ENCODE results near the gene CNIH2.
"Not testable (repeated sequence)": the region's sequence is repeated elsewhere in the genome, so short reads cannot be mapped to it uniquely, and the experiment has no call there.

CNIH2 gene

DNA sequence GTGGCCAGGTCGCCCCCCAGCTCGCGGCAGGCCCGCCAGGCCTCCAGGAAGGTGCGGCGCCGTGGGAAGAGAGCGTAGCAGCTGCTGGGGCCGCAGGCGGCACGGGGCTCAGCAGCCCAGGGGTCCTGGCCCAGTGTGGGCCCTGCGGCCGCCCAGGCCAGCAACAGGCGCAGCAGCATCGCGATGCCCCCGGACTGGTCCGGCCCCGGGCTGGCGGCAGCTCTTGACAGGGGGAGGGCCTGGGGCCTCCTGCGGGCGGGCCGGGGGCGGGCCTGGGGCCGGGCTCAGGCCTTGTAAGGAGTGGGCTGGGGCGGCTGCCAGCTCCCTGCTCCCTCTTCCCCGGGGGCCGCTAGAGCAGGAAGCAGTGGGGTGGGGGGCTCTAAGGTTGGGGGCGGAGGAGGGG is 38.9 kb downstream of the CNIH2 start, which contains the start of gene CD248:
Gene CD248, minus strand, starts transcription at position 196 of the 403 bp plus-strand sequence. Its CDS starts 17 bp downstream, at position 179.
- DNase-seq: peak; percentile 12

DNA sequence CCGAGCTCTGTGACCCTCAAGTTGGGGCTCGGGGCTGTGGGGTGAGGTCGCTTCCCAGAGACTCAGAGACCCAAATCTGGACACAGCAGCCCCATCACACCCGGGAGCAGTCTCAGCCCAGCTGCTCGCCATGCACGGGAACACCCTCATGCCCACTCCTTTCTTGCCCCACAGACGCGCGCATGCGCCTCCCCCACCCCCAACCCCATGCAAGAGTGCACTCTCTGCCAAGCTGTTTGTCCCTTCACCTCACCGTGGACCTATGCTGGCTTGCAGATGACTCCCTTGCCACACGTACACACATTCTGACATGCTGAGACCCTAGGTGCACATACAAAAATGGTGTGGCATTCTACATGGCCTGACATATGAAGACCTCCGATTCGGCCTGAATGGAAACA is 39.3 kb downstream of the CNIH2 start:
- DNase-seq: peak; percentile 41

DNA sequence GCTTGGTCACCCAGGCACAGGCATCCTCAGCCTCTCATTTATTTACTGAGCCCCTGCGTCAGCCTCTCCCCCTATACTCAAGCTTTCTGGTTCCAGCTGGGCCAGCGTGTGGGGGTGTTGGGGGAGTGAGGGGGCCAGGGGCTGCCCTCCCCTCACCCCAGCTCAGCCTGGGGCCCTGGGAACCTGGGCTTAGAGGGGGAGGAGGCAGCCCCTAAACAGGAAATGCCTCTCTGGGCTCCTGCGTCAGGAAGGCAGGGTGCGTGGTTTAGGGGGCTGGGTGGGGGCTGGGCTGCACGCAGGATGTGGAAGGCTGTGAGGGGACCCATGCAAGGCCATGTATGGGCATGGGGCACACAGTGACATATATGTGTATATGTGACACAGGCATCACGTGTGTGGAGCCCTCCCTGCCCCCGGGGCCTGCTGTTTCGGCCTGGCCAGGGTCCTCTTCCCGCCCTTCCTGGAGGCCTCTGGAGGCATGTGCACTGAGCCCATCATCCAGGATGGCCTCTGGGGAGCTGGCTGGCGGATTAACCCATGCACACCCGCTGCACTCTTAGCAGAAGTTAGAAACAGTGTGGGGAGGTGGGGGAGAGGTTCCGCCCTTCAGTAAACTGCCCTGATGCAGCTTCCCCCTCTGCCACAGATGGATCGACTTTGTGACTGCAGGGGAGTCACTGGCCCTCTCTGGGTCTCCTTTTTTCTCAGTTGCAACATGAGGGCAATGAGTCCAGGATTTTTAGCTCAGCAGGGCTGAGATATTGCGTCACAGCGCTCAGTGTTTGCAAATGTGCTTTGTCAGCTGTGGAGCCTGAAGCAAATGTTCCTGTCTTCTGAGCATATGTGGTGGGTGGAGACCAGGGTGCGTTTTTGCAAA is 40.0 kb downstream of the CNIH2 start:
- DNase-seq: peak; percentile 71

DNA sequence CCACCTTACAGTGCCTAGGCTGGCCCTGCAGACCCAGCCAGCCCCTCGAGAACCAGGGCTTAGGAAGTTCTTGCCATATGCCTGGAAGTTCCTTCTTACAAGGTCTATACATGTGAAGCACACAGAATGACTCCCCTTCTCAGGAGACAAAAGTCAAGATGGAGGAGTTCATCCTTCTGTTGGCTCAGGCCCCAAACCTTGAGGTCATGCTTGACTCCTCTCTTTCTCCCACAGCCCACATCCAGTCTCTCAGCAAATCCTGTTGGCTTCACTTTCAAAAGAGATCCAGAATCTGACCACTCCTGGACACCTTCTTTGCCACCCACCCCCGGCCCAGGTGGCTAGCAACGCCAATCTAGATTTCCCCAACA is 40.6 kb downstream of the CNIH2 start:
- no peak for DNase-seq

DNA sequence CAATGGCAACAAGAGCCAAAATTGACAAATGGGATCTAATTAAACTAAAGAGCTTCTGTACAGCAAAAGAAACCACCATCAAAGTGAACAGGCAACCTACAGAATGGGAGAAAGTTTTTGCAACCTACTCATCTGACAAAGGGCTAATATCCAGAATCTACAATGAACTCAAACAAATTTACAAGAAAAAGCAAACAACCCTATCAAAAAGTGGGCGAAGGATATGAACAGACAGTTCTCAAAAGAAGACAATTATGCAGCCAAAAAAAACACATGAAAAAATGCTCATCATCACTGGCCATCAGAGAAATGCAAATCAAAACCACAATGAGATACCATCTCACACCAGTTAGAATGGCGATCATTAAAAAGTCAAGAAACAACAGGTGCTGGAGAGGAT is 42.3 kb downstream of the CNIH2 start:
- not testable (repeated sequence) for DNase-seq

DNA sequence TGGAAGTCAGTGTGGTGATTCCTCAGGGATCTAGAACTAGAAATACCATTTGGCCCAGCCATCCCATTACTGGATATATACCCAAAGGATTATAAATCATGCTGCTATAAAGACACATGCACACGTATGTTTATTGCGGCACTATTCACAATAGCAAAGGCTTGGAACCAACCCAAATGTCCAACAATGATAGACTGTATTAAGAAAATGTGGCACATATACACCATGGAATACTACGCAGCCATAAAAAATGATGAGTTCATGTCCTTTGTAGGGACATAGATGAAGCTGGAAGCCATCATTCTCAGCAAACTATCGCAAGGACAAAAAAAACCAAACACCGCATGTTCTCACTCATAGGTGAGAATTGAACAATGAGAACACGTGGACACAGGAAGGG is 42.8 kb downstream of the CNIH2 start:
- DNase-seq: not testable (repeated sequence)

DNA sequence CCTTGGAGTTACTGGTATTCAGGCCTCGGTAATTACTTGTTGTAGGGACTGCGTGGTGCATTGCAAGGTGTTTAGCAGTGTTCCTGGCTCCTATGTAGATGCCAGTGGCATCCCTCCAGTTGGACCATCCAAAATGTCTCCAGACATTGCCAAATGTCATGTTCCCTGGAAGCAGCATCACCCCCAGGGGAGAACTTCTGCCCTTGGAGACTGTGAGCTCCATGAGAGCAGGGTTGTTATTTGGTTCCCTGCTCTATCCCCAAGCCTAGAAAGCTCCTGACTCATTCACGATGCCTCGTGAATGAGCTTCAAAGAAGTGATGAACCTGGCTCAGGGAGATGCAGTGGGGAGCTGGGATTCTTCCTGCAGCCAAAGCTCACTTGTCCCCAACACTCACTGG is 43.6 kb downstream of the CNIH2 start:
- no peak for DNase-seq

DNA sequence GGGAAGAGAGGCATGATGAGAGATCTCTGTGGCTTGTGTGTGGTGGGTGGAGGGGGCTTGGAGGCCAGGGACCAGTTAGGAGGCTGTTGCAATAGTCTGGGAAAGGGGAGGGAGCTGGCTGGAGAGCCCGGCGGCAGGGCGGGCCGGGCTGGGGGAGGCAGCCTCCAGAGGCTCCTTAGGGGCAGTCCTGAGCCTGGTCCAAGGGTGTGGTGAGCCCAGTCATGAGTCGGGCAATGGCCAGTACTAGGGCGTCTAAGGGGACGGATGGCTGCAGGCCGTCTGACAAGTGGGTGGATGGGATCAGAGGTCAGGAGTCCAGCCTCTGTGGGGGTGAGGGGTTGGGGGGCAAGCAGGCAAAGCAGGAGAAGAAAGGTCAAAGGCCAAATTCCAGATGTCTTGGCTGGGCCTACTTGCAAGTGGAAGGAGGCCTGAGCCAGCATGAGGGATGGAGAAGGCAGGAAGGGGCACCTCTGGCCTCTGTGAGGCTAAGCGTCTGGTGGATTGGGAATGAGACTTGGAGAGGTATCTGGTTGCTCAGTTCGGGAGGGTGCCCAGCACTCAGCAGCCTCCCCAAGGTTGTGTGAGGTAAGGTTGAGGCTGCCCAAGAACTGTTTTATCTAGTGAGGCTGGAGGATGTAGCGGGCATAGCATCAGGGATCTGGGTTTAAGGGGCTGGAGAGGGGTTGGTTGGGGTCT is 44.9 kb downstream of the CNIH2 start:
- DNase-seq: no peak

DNA sequence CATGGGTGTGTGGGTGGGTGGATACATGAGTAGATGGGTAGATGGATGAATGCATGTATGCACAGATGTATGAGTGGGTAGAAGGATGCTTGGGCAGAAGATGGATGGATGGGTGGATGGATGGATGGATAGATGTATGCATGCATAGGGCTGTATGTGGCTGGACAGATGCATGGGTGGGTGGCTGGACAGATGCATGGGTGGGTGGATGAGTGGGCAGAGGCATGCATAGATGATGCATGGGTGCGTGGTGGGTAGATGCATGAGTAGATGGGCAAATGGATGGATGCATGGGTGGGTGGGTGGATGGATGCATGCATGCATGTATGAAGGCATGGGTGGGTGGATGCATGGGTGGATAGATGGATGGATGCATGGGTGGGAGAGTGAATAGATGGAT is 45.7 kb downstream of the CNIH2 start:
- DNase-seq: no peak

DNA sequence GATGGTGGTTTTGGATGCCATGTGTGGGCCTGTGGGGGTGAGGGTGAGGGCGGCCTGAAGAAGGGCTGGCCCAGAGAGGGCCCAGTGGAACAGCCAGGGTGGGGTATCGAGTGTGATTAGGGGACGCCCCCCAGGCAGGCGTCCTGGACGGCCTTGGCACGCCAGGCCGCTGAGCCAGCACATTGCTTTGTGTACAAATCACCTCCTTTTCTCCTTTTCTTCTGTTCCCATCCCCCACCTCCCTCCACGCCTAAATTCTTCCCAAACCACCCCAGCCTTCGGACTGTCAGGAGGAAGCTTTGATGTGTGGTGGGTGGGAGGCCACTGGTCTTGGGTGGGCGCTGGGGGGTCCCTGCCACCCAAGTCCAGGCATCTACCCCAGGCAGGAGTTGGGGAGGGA is 46.7 kb downstream of the CNIH2 start:
- no peak for DNase-seq

DNA sequence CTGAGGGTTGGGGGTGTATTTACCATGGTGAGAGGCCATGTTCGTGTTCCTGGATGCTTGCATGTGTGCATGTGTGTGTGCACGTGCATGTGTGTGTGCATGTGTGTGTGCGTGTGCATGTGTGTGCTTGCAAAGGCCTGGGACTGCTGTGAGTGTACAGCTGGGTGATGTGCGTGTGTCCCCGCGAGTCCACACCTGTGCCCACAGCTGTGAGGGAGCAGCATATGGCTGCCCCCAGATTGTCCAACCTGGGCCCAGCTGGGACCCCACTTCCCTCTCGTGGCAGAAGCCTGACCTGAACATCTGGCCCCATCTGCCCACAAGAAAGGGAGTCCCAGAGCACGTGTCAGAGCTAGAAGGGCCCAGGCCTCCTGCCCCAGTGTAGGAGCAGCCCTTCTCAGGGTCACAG is 47.3 kb downstream of the CNIH2 start:
- no peak for DNase-seq

DNA sequence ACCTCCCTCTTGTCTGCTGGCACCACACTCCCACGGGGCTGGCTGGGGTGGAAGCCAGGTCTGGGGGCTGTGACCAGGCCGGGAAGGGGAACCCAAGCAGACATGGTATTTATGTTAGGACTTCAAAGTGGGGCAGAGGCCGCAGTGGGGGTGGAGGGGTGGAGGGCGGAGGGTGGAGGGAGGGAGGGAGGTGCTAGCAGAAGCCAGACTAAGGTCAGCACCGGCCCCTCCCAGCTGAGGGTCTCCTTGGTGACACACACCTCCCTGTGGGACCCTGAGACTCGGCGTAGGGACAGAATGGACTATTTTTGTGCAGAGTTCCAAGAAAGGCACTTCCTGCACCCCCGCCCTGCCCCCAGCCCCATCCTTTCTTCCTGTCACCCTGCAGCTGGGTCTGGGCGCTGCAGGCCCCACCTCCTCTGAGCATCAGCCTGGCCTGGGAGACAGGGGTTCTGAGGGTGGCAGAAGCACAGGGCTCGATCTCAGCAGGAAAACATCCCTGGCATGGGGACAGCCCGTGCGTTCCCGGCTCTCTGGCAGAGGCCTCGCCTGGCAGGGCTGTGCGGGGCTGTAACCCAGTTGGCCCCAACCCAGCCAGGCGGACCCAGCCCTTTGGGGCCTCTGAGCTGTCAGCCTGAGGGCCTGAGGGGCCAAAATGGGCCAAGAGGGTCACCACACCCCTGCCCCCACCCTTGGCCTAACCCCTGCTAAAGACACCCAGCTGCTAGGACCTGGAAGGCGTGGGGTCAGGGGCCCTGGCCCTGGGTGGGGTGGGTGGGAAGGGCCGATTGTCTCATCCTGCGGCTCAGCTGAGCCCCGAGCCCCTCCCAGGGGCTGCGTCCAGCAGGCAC is 48.5 kb downstream of the CNIH2 start:
- DNase-seq: peak; percentile 37

DNA sequence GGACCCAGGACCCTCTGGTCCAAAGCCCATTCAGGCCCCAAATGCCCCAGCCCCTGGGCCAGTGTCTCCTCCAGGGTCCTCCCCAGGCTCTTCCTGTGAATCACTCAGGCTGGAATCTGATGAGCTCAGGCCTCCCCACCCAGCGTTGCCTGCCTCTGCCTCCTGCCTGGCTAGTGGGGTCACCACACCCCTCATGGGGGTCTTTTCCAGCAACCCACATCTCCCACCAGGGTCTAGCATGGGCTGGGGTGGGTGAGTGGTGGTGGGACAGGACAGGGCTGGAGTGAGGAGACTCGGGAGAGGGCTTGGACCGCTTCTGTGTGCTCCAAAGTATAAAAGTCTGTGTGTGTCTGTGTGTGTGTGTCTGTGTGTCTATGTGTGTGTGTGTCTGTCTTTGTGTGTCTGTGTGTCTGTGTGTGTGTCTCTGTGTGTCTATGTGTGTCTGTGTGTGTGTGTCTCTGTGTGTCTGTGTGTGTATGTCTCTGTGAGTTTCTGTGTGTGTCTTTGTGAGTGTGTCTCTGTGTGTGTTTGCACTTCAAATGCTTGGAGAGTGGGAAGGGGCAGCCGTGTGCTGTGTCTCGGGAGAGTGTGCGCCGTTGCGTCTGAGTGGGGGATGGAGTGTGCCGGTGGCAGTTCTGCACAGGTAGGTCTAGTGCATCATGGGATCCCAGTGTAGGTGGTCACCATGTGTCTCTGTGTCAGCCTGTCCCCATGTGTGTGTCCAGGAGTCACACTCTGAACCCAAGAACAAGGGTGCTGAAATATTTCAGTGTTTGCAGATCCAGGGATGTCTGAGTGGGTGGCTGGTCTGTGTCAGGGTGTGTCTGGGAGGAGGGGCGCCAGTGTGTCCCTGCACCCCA is 49.4 kb downstream of the CNIH2 start:
- no peak for DNase-seq

DNA sequence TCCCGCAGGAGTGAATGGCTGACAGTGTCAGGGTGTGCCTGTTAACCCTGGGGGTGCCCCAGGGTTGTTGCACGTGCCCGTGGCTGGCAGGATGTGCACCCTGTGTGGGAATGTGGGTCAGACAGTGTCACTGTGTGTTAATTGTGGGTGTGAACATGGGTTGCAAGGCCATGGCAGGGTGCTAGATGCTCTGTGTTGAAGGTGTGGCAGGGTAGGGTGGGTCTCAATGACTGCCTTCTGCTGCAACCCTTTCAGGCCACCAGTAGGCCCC is 50.0 kb downstream of the CNIH2 start:
- DNase-seq: peak; percentile 69

DNA sequence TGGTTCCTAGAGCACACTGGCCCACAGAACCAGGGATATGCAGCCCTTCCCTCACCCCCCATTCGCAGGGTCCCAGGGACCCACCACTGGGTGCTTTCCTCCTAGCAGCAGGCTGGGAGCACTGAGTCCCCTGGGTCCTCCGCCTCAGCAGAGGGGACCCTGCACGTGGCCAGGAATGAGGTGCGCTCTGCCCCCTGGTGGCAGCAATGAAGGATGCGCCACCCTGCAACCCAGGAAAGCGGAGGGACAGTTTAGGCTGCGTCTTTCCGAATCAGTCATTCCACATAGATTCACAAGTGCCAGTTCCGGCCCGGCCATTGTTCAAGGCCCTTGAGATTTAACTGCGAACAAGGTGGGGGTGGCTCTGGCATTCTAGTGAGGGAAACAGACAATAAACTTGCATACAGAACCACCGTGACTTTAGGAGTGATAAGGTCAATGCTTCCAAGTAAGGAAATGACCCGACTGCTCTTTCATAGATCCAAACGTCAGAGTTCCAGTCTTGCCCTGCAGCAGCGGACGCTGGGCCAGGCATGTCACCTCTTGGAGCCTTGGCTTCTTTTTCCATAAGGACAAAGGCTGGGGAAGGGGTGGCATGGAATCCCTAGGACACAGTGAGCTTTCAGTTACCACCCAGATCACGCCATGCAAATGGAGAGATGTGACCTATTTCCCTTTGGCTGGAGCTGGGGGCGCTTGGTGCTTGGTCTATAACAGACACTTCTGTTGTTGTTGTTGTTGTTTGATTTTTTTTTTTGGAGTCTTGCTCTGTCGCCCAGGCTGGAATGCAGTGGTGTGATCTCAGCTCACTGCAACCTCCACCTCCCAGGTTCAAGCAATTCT is 50.5 kb downstream of the CNIH2 start:
- peak; percentile 86 for DNase-seq

DNA sequence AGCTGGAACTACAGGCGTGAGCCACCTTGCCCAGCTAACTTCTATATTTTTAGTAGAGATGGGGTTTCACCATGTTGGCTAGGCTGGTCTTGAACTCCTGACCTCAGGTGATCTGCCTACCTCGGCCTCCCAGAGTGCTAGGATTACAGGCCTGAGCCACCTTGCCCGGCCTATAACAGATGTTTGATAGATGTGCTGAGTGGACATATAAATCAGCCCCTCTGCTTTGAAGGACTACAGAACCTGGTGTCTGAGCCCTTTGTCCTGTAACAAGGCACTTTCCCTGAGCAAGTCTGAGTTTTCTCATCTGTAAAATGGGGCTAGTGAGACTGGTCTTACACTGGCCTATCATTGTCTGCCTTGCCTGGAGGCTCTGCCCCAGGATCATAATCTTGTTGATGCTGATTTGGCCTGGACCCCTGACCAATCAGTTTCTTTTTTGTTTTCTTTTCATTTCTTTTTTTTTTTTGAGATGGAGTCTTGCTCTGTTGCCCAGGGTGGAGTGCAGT is 51.2 kb downstream of the CNIH2 start:
- DNase-seq: no peak

DNA sequence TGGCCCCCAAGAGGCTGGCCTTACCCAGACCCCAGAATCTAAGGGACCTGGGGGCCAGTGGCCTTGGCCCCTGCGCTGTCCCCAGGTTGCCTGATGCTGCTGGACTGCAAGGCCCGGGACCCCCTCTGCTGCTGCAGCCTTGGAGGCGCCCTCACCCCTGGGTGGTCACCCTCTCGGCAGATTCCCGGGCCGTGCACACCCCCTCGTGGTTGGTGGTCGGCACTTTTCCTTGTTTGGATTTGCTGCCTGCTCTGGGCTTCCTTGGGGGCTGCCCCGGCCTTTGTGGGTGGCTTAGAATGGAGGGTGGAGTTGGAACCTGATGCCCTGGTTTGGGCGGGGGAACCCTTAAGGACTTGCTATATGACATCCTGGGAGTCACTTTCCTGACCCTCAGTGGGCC is 53.0 kb downstream of the CNIH2 start:
- DNase-seq: no peak

DNA sequence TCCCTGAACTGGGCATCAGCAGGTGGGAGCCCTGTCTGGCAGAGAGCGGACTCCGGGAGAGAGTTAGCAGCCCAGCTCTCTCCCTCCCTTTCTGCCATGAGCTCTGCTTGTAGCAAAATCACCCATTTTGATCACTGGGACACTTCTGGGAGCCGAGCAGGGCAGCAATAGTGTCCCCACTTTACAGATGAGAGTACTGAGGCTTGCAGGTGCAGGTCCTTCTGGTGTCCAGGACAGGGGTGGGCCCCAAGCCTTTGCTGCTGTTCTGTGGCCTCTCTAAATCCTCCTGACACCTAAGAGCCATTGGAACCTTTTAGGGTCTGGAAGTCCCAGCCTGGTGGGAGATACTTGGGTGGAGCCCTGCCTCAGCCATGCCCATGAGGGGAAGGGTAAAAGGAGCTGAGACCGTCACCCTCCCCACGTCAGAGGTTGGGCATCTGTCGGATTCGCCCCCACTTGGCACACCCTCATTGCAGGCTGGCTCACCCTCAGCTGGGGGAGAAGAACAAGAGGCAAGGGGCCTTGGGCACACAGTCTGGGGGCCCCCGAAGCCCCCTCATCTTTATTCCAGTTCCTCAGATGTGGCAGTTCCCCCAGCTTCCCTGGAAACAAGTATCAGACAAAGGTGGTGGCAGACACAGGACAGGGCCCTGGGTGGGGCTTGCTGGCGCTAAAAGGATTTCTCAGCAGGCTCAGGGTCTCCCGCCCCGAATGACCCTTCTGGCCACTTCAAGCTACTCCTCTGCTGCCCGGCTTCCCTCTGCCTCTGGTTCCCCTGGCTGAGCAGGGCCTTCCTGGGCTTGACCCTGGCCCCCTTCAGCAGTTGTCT is 53.8 kb downstream of the CNIH2 start:
- no peak for DNase-seq

DNA sequence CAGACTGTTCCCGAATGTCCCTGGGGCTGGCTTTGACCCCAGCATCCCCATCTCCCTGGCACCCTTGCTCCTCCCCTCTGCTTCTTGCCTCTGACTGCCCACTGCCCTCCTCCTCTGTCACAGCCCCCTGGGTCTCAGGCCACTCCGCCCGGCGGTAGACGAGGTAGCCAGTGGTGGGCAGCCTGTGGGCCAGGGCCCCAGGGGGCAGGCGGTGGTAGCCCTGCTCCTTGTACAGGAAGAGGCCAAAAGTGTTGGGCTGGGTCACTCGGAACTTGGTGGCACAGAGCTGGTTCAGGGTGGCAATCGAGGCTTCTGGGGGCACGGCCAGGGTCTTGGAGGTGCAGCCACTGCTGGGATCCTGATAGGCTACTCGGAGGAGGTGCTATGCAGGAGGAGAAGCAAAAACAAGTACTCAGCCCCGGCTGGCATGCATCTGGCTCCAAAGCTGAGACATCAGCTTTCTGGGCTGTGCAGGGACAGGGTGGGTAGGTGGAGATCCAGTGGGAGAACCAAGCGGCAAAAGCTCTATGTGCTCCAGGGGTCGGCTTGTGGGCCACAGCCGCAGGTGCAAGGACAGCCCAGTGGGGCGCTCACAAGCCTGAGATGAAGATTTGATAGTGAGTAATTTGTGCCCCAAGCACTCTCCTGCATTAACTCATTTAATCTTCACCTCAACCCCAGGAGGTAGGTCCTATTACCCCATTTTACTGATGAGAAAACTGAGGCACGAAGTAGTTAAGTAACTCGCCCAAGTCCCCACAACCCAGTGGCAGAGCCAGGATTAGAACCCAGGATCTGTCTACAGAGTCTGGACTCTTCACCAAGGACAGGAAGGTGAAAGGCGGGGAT is 54.6 kb downstream of the CNIH2 start:
- no peak for DNase-seq
